Urothelium cell line (cell line): Measurements from ENCODE around the gene TCF23.
A peak's percentile ranks its signal among the peaks of the same experiment; 100 is the strongest.
"Not testable (repeated sequence)": the region's sequence is repeated elsewhere in the genome, so short reads cannot be mapped to it uniquely, and the experiment has no call there.

Source experiments
- DNase-seq: peaks from one replicate; pipeline ENCODE4 v3.0.0; 2011; ENCODE audit warnings: low spot score, mixed read lengths
- FAIRE-seq: peaks from 2 replicates; lab custom pipeline; 2011; peaks lifted over from hg19 to GRCh38; lab: Jason Lieb, UNC

The TCF23 gene

DNA sequence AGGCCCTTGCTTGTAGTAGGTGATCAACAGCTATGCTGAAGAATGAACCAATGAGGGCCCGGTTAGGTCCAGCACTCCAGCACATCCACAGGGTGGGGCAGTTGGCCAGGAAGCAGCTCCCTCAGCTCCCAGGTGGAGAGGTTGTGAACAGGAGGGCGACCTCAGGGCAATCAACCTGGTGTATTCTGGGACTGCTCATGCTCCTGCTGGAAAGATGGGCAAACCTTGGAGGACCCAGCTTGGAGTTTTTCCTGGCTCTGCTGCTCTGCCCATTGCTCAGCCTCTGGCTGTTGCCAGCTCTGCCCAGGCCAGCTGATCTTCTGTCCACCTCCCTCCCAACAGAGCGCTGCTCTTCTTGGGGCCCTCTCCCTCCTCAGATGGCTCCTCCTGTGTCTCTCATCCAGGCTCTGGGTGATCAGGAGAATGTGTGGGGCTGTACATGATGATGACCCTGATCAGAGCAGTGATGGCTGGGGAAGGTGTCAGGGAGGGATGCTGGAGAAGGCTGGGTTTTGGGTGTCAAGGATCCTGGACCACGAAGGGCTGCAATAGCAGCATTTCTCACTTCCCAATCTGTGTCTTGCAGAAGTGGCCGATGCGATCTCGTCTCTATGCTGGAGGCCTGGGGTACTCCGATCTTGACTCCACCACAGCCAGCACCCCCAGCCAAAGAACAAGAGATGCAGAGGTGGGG, 3.4 kb downstream of the TCF23 start:
- no peak for FAIRE-seq
- DNase-seq, result no peak

DNA sequence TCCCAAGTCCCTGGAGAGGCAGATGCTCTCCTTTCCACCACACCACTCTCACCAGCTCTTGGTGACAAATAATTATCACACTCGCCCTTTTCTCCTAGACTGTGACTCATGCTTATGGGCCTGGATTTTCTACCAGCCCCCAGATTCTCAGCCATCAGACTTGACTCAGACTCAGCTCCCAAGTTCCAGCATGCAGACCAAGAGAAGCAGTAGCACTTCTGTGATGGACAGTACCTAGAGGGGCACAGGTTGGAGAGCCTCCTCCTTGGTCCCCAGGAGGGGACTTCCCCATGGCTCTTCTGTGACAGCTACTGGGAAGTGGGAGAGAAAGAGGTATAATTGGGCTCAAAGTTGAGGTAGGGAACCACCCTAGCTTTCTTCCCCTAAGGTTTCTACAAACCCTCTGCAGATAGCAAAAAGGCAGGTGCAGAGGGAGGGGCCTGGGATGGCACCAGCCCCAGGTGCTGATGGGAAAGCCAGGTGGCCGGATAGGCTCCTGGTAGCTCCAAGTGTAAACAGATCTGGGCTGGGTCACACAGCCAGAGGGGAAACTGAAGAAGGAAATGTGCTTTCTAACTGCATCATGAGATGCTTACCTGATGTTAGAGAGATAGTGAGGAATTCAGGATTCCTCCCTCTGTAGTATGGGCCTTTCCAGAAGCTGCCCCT, 4.1 kb downstream of the TCF23 start:
- FAIRE-seq, result no peak
- peak; percentile 41 for DNase-seq

DNA sequence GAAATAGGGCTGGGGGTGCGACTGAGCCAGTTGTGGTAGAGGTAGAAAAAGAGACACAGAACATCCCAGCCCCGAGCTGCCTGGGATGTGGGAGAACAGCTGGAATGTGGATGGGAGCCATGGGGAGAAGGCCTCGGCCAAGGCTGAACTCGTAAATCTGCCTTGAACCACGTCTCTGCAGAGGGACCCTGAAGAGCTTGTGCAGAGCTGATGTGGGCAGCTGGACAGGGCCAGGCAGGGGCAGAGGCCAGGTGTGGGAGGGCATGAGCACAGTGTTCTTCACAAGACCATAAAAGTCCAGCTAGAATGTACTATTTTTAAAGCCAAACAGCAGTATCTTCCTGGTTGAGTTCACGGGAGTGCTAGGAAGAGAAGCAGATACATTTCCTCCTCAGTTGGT, 5.7 kb downstream of the TCF23 start:
- DNase-seq (no peak), FAIRE-seq (no peak)

DNA sequence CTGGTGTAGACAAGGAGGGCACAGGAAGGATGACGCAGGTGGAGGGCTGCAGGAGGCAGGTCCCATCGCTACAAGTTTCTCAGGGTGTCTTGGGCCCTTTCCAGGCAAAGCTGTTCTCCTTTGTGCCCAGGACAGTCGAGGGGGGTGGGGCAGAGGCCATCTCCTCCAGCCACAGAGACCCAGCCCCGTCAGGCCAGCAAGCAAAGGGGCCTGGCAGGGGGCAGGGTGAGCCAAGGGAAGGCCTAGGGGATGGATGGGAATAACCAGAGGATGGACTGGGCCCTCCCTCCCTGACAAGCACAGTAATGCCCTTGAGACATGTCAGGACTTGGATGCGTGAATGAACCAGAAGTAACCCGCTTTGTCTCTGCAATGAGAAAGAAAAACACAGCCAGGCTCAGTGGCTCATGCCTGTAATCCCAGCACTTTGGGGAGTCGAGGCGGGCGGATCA, 6.3 kb downstream of the TCF23 start:
- DNase-seq (no peak), FAIRE-seq (no peak)

DNA sequence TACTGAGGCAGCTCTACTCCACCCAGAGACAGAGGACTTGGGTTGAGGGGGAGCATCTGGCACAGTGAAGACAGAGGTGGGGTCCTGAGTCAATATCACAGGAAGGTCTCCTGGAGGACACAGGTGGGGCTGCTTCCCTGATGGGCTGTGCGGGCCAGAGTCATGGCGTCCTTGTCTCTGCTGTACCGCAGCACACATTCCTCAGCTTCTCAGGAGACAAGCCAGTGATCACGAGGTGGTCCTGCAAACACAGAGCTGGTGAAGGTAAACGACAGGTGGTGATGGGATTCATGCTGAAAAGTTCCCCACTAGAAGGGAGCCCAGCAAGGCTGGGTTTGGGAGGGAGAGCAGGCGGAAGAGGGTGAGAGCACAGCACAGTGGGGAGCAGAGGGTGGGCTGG, 9.7 kb downstream of the TCF23 start:
- FAIRE-seq (no peak), DNase-seq (no peak)

DNA sequence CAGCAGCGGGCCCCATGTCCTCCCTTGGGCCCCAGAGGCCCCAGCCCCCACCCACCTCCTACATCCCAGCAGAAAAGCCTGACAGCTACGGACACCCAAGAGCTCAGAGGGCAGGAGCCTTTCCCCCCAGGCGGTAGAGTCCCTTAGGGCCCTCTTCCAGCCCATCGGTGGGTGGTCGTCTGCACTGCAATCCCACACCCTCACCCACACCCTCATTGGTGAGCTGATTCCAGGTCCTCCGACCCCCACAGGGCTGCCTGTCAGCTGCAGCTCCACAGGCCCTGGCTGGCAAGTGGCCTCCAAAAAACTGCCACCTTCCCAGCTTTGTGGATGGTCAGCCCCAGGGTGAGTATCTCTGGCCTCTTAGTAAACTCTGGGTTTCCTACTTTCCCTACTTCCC, 10.5 kb downstream of the TCF23 start:
- no peak for FAIRE-seq
- DNase-seq, result no peak

DNA sequence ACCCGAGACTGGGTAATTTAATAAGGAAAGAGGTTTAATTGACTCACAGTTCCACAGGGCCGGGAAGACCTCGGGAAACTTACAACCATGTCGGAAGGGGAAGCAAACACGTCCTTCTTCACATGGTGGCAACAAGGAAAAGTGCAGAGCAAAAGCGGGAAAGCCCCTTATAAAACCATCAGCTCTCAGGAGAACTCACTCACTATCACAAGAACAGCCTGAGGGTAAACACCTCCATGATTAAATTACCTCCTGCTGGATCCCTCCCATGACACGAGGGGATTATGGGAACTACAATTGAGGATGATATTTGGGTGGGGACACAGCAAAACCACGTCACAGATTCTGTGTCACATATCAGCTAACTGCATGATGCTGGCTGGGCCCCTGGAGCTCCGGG, 11.4 kb downstream of the TCF23 start:
- DNase-seq (no peak), FAIRE-seq (no peak)

DNA sequence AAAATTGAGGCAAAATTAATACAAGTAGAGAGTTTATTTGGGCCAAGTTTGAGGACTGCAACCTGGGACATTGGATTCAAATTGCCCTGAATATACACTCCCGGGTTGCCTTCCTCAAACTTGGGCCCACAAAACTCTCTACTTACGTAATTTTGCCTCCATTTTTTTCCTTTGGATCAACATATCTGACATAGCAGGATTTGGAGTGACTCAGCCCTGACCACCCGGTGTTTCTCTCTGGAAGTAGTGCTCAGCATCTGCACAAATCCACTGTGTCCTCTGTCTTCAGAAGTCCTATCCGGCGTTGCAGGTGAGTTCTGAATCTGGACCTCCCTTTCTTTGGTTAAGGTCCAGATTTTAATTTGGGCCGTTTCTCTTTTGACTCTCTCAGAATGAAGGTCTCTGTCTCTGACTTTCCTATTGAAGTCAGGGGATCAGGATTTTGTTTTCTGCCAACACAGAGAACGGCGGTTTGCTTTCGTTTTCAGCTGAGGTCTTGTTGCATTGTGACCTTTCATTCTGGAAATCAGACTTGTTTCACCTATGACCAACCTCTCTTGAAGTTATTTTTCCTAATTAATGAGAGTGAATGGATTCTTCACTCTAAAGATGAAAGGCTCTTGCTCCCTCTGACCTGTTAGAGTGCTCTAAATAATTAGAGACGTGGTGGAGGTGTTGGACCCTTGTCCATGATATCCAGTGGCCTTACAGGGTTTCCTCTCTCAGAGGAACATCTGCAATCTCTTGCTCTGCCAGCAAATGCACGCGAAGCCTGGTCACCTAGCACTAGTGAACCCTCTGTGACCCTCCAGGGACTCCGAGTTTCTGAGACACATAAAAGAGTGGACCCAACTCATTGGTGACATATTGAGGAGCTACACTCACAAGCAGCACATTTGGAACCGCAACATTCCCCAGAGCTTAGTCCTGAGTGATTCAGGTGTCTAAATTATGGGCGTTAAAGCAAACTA, 13.6 kb downstream of the TCF23 start:
- DNase-seq (peak; percentile 63), FAIRE-seq (no peak)

DNA sequence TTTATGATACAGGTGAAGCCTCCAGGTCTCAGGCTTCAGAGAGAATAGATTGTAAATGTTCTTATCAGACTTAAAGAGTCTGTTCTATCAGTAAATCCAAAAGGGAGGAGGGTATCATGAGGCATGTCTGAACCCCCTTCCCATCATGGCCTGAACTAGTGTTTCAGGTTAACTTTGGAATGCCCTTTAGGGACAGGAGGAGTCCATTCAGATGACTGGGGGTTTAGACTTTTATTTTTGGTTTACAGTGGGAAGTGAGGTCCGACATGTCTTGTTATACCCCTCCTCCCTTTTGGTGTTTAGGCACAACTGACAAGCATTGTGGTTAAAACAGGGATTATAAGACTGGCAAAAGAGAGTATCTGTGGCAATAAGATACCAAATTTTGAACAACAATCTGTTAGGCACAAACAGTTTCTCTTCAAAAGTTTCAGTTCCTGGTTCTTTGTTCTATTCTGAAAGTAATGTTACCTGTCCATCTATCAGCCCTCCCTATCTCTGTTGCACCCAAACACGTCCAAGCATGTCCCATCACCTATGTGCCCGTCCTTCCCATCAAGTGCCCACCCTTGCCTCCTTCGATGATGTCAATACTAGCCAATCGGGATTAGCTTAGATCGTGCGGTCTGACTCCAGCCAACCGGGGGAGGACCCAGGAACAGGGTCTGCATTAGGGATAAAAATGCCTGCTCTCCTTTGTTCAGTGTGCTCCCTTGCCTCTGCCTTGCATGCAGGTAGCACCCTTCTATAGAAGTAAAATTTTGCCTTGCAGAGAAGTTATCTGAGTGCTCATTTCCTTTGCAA, 16.4 kb downstream of the TCF23 start:
- FAIRE-seq (no peak), DNase-seq (no peak)

DNA sequence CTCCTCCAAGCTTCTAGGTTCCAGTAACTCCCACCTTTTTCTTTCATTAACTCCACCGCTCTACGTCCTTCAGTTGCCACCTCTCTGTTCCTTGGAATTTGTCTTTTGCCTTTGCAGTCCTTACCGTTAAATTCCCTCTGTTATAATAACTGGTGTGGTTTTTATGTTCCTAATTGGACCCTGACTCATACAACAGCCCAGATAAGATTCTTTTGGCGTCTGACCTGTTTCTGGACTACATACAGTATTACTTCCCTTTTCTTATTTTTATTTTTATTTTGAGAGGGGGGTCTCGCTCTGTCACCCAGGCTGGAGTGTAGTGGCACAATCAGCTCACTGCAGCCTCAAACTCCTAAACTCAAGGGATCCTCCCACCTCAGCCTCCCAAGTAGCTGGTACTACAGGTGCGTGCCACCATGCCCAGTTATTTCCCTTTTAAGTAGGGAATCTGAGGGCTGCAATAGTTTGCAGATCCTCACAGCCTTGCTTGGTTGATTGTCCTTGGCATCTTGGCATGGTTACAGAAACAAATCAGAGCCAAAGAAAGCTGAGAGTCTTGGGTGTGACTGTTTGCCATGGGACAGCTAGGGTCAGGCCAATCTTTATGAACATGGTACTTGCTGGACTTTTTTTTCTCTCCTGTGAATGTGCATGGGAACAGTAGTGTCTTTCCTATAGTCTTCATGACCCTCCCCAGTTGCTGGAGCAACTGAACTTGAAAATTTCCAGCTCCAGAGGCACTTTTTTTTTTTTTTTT, 22.0 kb downstream of the TCF23 start:
- DNase-seq (no peak), FAIRE-seq (no peak)

DNA sequence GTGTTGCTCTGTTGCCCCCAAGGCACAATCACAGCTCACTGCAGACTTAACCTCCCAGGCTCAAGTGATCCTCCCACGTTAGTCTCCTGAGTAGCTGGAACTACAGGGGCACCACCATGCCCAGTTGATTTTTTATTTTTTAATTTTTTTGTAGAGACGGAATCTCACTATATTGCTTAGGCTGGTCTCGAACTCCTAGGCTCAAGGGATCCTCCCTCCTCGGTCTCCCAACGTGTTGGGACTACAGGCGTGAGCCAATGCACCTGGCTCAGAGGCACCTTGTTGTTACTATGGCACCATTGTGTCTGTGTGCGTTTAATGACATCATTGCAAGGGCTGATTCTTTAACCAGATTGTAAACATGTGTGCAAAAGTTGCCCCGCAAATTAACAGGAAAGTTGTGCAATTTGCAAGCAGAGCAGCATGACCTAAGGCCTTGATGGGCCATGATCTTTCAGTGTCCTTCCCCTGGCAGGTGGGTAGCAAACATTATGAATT, 22.6 kb downstream of the TCF23 start:
- FAIRE-seq (no peak), DNase-seq (no peak)

DNA sequence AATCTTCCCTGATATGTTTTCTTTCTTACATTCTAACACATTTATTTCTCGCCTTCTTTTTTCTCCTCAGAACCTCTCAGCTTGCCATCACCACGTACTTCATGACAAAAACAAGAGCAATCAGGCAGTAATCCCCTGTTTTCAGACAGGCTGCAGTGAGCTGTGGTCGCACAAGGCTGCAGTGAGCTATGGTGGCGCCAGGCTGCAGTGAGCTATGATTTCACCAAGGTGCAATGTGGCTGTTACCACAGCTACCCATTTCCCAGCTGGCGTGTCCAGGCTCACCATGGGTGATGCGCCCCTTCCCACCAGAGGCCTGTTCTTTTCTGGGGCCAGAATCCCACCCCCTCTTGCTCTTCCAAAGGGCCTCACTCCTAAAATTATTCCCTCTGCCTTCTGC, 25.8 kb downstream of the TCF23 start:
- DNase-seq (no peak), FAIRE-seq (no peak)

DNA sequence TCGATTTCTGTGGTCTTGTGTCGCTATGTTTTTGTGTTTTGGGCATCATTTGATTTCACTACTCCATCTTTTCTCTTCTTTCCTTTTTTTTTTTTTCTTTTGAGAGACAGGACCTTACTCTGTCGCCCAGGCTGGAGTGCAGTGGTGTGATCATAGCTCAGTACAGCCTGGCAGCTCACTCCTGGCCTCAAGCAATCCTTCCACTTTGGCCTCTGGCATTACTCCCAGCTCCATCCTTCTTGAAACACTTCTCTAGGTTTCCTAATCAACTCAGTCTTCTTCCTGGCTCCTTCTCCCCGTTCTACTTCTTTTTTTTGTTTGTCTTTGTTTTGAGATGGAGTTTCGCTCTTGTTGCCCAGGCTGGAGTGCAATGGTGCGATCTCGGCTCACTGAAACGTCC, 26.5 kb downstream of the TCF23 start:
- no peak for DNase-seq
- no peak for FAIRE-seq

DNA sequence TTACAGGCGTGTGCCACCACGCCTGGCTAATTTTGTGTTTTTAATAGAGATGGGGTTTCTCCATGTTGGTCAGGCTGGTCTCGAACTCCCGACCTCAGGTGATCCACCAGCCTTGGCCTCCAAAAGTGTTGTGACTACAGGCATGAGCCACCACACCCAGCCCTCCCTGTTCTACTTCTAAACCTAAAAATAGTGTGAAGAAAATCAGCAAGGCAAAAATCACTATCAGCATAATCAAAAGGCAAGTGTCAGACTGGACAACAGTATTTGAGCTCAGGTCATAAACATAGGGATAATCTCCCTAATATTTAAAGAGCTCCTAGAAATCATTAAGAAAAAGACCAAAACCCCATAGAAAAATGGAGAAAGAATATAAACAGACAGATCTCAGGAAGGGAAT, 27.0 kb downstream of the TCF23 start:
- not testable (repeated sequence) for FAIRE-seq, DNase-seq

DNA sequence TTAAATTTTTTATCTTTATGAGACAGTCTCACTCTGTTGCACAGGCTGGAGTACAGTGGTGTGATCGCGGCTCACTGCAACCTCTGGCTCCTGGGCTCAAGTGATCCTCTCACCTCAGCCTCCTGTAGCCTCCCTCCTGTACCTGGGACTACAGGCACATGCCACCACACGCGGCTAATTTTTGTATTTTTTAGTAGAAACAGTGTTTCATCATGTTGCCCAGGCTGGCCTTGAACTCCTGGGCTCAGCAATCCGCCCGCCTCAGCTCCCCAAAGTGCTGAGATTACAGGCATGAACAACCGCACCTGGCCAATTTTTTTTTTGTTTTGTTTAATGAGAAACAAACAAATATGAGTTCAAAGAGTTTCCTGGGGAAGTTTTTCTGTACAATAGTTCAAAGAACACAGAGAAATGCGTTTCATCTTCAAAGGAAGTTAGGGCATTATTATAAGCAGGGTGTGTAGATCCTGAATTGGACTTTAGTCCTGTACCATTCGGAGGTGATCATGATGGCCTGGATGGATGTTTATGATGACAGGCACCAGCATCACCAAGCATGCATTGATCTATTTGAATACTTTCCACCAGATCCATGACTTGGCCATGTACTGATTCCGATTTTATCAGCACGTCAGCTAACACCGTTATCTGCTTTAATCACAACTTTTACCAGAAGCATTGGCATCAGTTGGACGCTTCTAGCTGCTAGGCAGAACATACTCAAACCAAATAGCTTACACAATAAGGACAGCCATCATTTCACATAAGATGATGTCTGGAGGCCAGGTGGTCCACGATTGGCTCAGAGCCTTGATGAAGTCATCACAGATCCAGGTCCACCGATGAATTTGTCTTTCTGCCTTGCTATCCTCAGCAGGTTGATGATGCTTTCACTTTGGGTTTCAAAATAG, 28.9 kb downstream of the TCF23 start:
- peak; percentile 17 for FAIRE-seq

DNA sequence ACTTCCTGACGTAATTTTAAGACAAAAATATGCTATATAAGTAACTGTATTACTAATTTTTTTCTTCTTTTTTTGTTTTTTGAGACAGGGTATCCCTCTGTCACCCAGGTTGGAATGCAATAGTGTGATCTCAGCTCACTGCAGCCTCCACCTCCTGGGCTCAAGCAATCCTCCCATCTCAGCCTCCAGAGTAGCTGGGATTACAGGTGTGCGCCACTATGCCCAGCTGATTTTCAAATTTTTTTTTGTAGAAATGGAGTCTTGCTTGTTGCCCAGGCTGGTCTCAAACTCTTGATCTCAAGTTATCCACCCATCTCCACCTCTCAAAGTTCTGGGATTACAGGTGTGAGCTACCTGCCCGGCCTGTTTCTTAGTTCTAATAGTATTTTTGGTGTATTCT, 29.7 kb downstream of the TCF23 start:
- DNase-seq (no peak), FAIRE-seq (no peak)

More for the DNA sequence above, 28.9 kb downstream of the TCF23 start:
- no peak for DNase-seq

DNA sequence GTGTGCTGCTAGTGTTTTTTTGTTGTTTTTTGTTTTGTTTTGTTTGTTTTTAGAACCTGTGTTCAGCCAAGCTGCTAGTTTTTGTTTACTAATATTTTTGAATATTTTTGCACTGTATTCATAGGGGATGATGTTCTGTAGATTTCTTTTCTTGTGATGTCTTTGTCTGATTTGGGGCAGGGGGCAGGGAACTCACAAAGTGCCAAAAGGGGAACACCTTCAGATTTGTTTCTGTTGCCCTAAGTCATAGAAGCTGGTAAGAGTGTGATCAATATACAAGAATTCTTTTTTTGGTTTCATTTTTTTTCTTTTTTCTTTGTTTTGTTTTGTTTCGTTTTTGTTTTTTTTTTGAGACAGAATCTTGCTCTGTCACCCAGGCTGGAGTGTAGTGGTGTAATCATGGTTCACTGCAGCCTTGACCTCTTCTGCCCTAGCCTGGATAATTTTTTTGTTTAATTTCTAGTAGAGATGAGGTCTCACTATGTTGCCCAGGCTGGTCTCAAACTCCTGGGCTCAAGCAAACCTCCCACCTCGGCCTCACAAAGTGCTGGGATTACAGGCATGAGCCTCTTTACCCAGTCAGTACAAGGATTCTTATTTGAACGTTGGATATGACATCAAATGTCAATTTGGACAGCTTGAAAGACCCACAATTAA, 30.7 kb downstream of the TCF23 start:
- no peak for FAIRE-seq
- no peak for DNase-seq

DNA sequence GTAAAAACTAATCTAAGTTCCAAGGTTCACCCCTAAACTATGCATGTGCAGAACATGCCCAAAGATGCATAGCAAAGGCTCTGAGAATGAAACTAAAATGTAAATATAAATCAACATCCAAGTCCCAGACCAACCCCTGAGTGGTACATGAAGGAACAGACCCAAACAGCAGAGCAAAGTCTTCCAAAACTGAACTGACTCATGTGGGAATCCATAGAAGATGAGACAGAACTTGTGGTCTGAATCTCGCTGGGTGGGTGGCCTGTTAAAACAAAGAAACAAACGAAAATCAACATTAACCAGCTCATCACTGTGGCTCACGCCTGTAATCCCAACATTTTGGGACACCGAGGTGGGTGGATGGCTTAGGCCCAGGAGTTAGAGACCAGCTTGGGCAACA, 33.5 kb downstream of the TCF23 start:
- DNase-seq (no peak), FAIRE-seq (no peak)
